ENCODE results near the gene BACH2. TPM values are rescaled to one million over a fixed set of nuclear protein-coding genes. Genes with fewer than 3 reads are reported as not detected.
"Not testable (repeated sequence)": the region's sequence is repeated elsewhere in the genome, so short reads cannot be mapped to it uniquely, and the experiment has no call there.

Gene BACH2
- polyA plus RNA-seq, 2 of the 4 experiments (the other 2 are of a cell fraction): 0.01 to 0.36 TPM

- H3K4me1 ChIP-seq: peaks cover 23% of the 10 kb centered on the region
- FAIRE-seq: no peak
- CTCF ChIA-PET: interaction anchor here (0.7 to 1.7 kb wide), 5 partner anchors 11 to 194 kb away, joined by 3 to 7 read pairs (median 3); no protein-coding TSS in a partner anchor
- peaks cover 8% of the 10 kb centered on the region; the same call in 1 of the 3 replicates for H3K9me3 ChIP-seq
- peak overlapping the region; percentile 75 for H3K4me2 ChIP-seq
- peak overlapping the region in 1 of 2 experiments; percentile 52; a peak in 1 of 6 replicates for H3K27ac ChIP-seq
- DNase-seq (ENCODE audit: low read depth in 1 of 2, low spot score in 1 of 2): no peak
- H3K4me3 ChIP-seq: no peak overlapping the region
- WGBS (ENCODE audit: missing lambda C conversion rate): 52% methylated on average over 4 of the region's 4 CpGs
- peak in 1 of 2 experiments; percentile 9; a peak in 1 of 6 replicates for ATAC-seq
- TF ChIP-seq RFX5 (IDR thresholded peaks at IDR 0.05) (no peak), POLR2A (IDR thresholded peaks at IDR 0.05; ENCODE audit: low read length) (no peak), FOSL2 (IDR thresholded peaks at IDR 0.05) (no peak), FOSL2 (CRISPR knock-in tag; IDR thresholded peaks at IDR 0.05) (no peak), FOSB (CRISPR knock-in tag; IDR thresholded peaks at IDR 0.05) (no peak), HDAC2 (IDR thresholded peaks at IDR 0.05) (no peak), GATA3 (IDR thresholded peaks at IDR 0.05; ENCODE audit: borderline replicate concordance) (no peak)
- POLR2A ChIA-PET: no interaction called here
These were observed 11.6 kb downstream of the BACH2 start for GRCh38 chr6:90285042-90285481.

GRCh38 chr6:90284236-90285041, 12.2 kb downstream of the BACH2 start:
- ATAC-seq (peak; percentile 96 to 97), FAIRE-seq (no peak), DNase-seq (ENCODE audit: low read depth in 1 of 2, low spot score in 1 of 2) (peak; percentile 62 to 68)
- peaks cover 8% of the 10 kb centered on the region; the same call in 1 of the 3 replicates for H3K9me3 ChIP-seq
- 26% methylated on average over 11 of the region's 11 CpGs for WGBS (ENCODE audit: missing lambda C conversion rate)
- peaks cover 23% of the 10 kb centered on the region for H3K4me1 ChIP-seq
- H3K4me3 ChIP-seq: peak overlapping the region; percentile 25; the same call in 1 of the 3 replicates
- ChIA-PET POLR2A (no interaction called here), CTCF (interaction anchor here (0.7 to 1.7 kb wide), 5 partner anchors 11 to 195 kb away, joined by 3 to 7 read pairs (median 3); no protein-coding TSS in a partner anchor)
- no peak for TF ChIP-seq FOXS1 (CRISPR knock-in tag; IDR thresholded peaks at IDR 0.05)
- TF ChIP-seq FOSL2 (IDR thresholded peaks at IDR 0.05): no peak
- peak; percentile 50 for TF ChIP-seq FOSL2 (CRISPR knock-in tag; IDR thresholded peaks at IDR 0.05)
- peak overlapping the region in 1 of 2 experiments; percentile 21; a peak in 1 of 6 replicates for H3K27ac ChIP-seq
- H3K4me2 ChIP-seq: peak overlapping the region; percentile 75

GRCh38 chr6:90282265-90282664, 14.4 kb downstream of the BACH2 start:
- H3K4me2 ChIP-seq; FAIRE-seq; CTCF ChIA-PET; POLR2A ChIA-PET; H3K27ac ChIP-seq; ATAC-seq; DNase-seq (ENCODE audit: low read depth in 1 of 2, low spot score in 1 of 2); H3K9me3 ChIP-seq; H3K4me3 ChIP-seq: not testable (repeated sequence)
- 73% methylated on average over 6 of the region's 6 CpGs for WGBS (ENCODE audit: missing lambda C conversion rate)
- H3K4me1 ChIP-seq: peaks cover 23% of the 10 kb centered on the region

- ATAC-seq (no peak), FAIRE-seq (no peak), DNase-seq (ENCODE audit: low read depth in 1 of 2, low spot score in 1 of 2) (no peak)
- H3K27ac ChIP-seq: no peak overlapping the region
- CTCF ChIA-PET: interaction anchor here (1.2 kb wide), 1 partner anchor 338 kb away, joined by 3 read pairs; no protein-coding TSS in a partner anchor
- H3K4me1 ChIP-seq: no peaks in the 10 kb centered on the region
- H3K9me3 ChIP-seq: no peaks in the 10 kb centered on the region
- H3K4me2 ChIP-seq: no peak overlapping the region
- POLR2A ChIA-PET: no interaction called here
- H3K4me3 ChIP-seq: no peak overlapping the region
- TF ChIP-seq ZSCAN20 (CRISPR knock-in tag; IDR thresholded peaks at IDR 0.05) (no peak), EHMT2 (IDR thresholded peaks at IDR 0.05; ENCODE audit: low read depth) (no peak), HDAC2 (IDR thresholded peaks at IDR 0.05) (no peak), HOXB5 (CRISPR knock-in tag; IDR thresholded peaks at IDR 0.05) (no peak), RAD21 (conservative IDR thresholded peaks at IDR 0.05 in 1 of 2, IDR thresholded peaks at IDR 0.05 in 1 of 2) (no peak), MAX (IDR thresholded peaks at IDR 0.05) (no peak), CHD4 (IDR thresholded peaks at IDR 0.05; ENCODE audit: borderline replicate concordance) (no peak), REST (IDR thresholded peaks at IDR 0.05) (no peak), MYC (IDR thresholded peaks at IDR 0.05; ENCODE audit: borderline replicate concordance, low read length) (no peak), TP53 (CRISPR knock-in tag; IDR thresholded peaks at IDR 0.05) (no peak), NFE2L2 (conservative IDR thresholded peaks at IDR 0.05; ENCODE audit: low read length) (no peak), CBX8 (IDR thresholded peaks at IDR 0.05) (no peak), ELK1 (IDR thresholded peaks at IDR 0.05; ENCODE audit: low read depth, low read length) (no peak)
- WGBS (ENCODE audit: missing lambda C conversion rate): 45% methylated on average over 4 of the region's 4 CpGs
These were observed 18.5 kb downstream of the BACH2 start for GRCh38 chr6:90278129-90278528.
